SK-N-SH (cell line): ENCODE data around the gene KLK5. TPM values are rescaled to one million over a fixed set of nuclear protein-coding genes. Genes with fewer than 3 reads are reported as not detected.

ENCODE experiments used
- CTCF ChIA-PET: fragments of 300-600, 350-600 bp; formaldehyde crosslinking; extraction: SDS; loops from one replicate; lab custom pipeline; 2021; lab: Yijun Ruan, JAX
- POLR2A ChIA-PET: fragments of 350-600 bp; sonication (Branson Sonifier 250); formaldehyde crosslinking; extraction: SDS; loops from one replicate; lab custom pipeline; 2020; ENCODE audit warnings: antibody characterized with exemption, inconsistent platforms; lab: Yijun Ruan, JAX
- DNase-seq: peaks from one replicate; pipeline ENCODE4 v3.0.0; 2012
- H2AFZ ChIP-seq: fragments of 200-600 bp; sonication (generic); 2 replicates; pipeline ENCODE4 v1.8.1; 2016; ENCODE audit warnings: antibody characterized with exemption, mild to moderate bottlenecking, low read depth
- H3F3A ChIP-seq: fragments of 200-600 bp; sonication (generic); replicated peaks from 2 replicates; pipeline ENCODE3; 2016; ENCODE audit warnings: antibody characterized with exemption, mild to moderate bottlenecking; ENCODE audit not compliant: insufficient read depth
- H3K27ac ChIP-seq, 2 experiments: fragments of 200-500 bp in 1 of 2; fragments of 200-600 bp in 1 of 2; sonication (Bioruptor generic) in 1 of 2; sonication (generic), shearing (Covaris generic) in 1 of 2; 2 replicates each; pipeline versions ENCODE4 v1.5.1 to v1.6.1; 2014 to 2016; ENCODE audit warnings: low read depth in 2 of 2, inconsistent platforms in 1 of 2, low read length in 1 of 2, mild to moderate bottlenecking in 1 of 2, mixed read lengths in 1 of 2
- H3K27me3 ChIP-seq: fragments of 200-600 bp; sonication (generic), shearing (Covaris generic); 2 replicates; pipeline ENCODE4 v1.6.1; 2016; ENCODE audit warnings: mixed run types; ENCODE audit not compliant: insufficient read depth
- H3K36me3 ChIP-seq, 2 experiments: fragments of 200-500 bp in 1 of 2; fragments of 200-600 bp in 1 of 2; sonication (Bioruptor generic) in 1 of 2; sonication (generic) in 1 of 2; replicated peaks in 1 of 2; 2 replicates each; pipeline versions ENCODE3 to v1.5.1; 2014 to 2016; ENCODE audit warnings: low read length in 1 of 2, mild to moderate bottlenecking in 1 of 2; ENCODE audit not compliant: insufficient read depth in 2 of 2, control insufficient read depth in 1 of 2
- H3K4me1 ChIP-seq, 2 experiments: fragments of 200-500 bp in 1 of 2; fragments of 200-600 bp in 1 of 2; sonication (Bioruptor generic) in 1 of 2; sonication (generic), shearing (Covaris generic) in 1 of 2; 2 replicates each; pipeline versions ENCODE4 v1.5.1 to v1.6.1; 2014 to 2016; ENCODE audit warnings: low read depth in 1 of 2, low read length in 1 of 2, mixed run types in 1 of 2; ENCODE audit not compliant: insufficient read depth in 2 of 2, control insufficient read depth in 1 of 2
- H3K4me2 ChIP-seq: fragments of 200-600 bp; sonication (generic), shearing (Covaris generic); 2 replicates; pipeline ENCODE4 v1.6.1; 2017; ENCODE audit warnings: mixed run types
- H3K4me3 ChIP-seq, 2 experiments: fragments of 200-500 bp in 1 of 2; fragments of 200-600 bp in 1 of 2; sonication (Bioruptor generic) in 1 of 2; sonication (generic), shearing (Covaris generic) in 1 of 2; 2 replicates each; pipeline versions ENCODE4 v1.5.1 to v1.8.1; 2014 to 2016; ENCODE audit warnings: low read depth in 2 of 2, inconsistent platforms in 1 of 2, low read length in 1 of 2, mild to moderate bottlenecking in 1 of 2, mixed read lengths in 1 of 2, moderate library complexity in 1 of 2
- H3K79me2 ChIP-seq: fragments of 200-600 bp; sonication (generic); 2 replicates; pipeline ENCODE4 v1.8.1; 2017; ENCODE audit warnings: mild to moderate bottlenecking; ENCODE audit not compliant: insufficient read depth
- H3K9ac ChIP-seq: fragments of 200-600 bp; sonication (generic); 2 replicates; pipeline ENCODE4 v1.6.1; 2017; ENCODE audit warnings: mixed run types
- H3K9me2 ChIP-seq: fragments of 200-600 bp; sonication (generic); 2 replicates; pipeline ENCODE4 v1.6.1; 2017; ENCODE audit warnings: mixed run types
- H3K9me3 ChIP-seq: fragments of 200-600 bp; sonication (generic); 2 replicates; pipeline ENCODE4 v1.6.1; 2017; ENCODE audit warnings: mixed run types, mild to moderate bottlenecking, moderate library complexity
- H4K20me1 ChIP-seq: fragments of 200-600 bp; sonication (generic); 2 replicates; pipeline ENCODE4 v1.6.1; 2017; ENCODE audit warnings: mild to moderate bottlenecking, mixed run types; ENCODE audit not compliant: insufficient read depth
- CHD2 ChIP-seq: fragments of 150-350 bp; IDR thresholded peaks from 2 replicates; pipeline ENCODE4 v1.6.1; 2018; ENCODE audit warnings: low read length; ENCODE audit not compliant: partially characterized antibody
- FOXJ3 ChIP-seq: sonication (generic); formaldehyde crosslinking; IDR thresholded peaks from 2 replicates; pipeline ENCODE4 v1.5.1; 2020; ENCODE audit warnings: mild to moderate bottlenecking, missing genetic modification reagents
- FOXM1 ChIP-seq: IDR thresholded peaks from 2 replicates; pipeline ENCODE4 v1.4.0; 2012; ENCODE audit warnings: low read depth, mild to moderate bottlenecking
- GABPA ChIP-seq: IDR thresholded peaks from 2 replicates; pipeline ENCODE4 v1.4.0; 2012; ENCODE audit warnings: low read depth, mild to moderate bottlenecking
- JUND ChIP-seq: IDR thresholded peaks from 2 replicates; pipeline ENCODE4 v1.4.0; 2012
- NFIC ChIP-seq: IDR thresholded peaks from 2 replicates; pipeline ENCODE4 v1.4.0; 2012; ENCODE audit warnings: borderline replicate concordance
- NRF1 ChIP-seq: IDR thresholded peaks from 2 replicates; pipeline ENCODE4 v1.6.1; 2012; ENCODE audit warnings: low read depth, mild to moderate bottlenecking, low read length
- RAD21 ChIP-seq: IDR thresholded peaks from 2 replicates; pipeline ENCODE4 v1.6.1; 2012; ENCODE audit warnings: mild to moderate bottlenecking, low read length
- RCOR1 ChIP-seq: fragments of 150-350 bp; IDR thresholded peaks from 2 replicates; pipeline ENCODE4 v1.6.1; 2017; ENCODE audit warnings: antibody characterized with exemption, low read length
- SIN3A ChIP-seq: IDR thresholded peaks from 2 replicates; pipeline ENCODE4 v1.6.1; 2012; ENCODE audit warnings: low read depth, mild to moderate bottlenecking, low read length, moderate library complexity, borderline replicate concordance
- TCF12 ChIP-seq: IDR thresholded peaks from 2 replicates; pipeline ENCODE4 v1.4.0; 2012
- YY1 ChIP-seq: IDR thresholded peaks from 2 replicates; pipeline ENCODE4 v1.4.0; 2012; ENCODE audit warnings: low read depth, mild to moderate bottlenecking
- WGBS: methylation state at CpG from one replicate; pipeline ENCODE4 v1.1.6; 2017; ENCODE audit warnings: low lambda C conversion rate; 5-methylcytosine and 5-hydroxymethylcytosine counted together
- polyA plus RNA-seq, 3 experiments: library from polyadenylated mRNA; depleted of rRNA; stranded (reverse); fragments of >200 nt; gene quantifications; 2 replicates each; pipeline ENCODE4 v1.2.3, GENCODE V29; 2012
- TF ChIP-seq, protein P1 (sequence below): IDR thresholded peaks from 2 replicates; pipeline ENCODE4 v1.6.1; 2012; ENCODE audit warnings: mild to moderate bottlenecking, low read depth, low read length, moderate library complexity
- TF ChIP-seq, protein P2 (sequence below): fragments of 150-350 bp; IDR thresholded peaks from 2 replicates; pipeline ENCODE4 v1.6.1; 2016; ENCODE audit warnings: mild to moderate bottlenecking, low read depth, low read length
- TF ChIP-seq, protein P3 (sequence below): IDR thresholded peaks from 2 replicates; pipeline ENCODE4 v1.4.0; 2012; ENCODE audit warnings: low read depth, borderline replicate concordance

Gene KLK5
- polyA plus RNA-seq, 1 of the 3 experiments (the other 2 are of a cell fraction): not detected

DNA sequence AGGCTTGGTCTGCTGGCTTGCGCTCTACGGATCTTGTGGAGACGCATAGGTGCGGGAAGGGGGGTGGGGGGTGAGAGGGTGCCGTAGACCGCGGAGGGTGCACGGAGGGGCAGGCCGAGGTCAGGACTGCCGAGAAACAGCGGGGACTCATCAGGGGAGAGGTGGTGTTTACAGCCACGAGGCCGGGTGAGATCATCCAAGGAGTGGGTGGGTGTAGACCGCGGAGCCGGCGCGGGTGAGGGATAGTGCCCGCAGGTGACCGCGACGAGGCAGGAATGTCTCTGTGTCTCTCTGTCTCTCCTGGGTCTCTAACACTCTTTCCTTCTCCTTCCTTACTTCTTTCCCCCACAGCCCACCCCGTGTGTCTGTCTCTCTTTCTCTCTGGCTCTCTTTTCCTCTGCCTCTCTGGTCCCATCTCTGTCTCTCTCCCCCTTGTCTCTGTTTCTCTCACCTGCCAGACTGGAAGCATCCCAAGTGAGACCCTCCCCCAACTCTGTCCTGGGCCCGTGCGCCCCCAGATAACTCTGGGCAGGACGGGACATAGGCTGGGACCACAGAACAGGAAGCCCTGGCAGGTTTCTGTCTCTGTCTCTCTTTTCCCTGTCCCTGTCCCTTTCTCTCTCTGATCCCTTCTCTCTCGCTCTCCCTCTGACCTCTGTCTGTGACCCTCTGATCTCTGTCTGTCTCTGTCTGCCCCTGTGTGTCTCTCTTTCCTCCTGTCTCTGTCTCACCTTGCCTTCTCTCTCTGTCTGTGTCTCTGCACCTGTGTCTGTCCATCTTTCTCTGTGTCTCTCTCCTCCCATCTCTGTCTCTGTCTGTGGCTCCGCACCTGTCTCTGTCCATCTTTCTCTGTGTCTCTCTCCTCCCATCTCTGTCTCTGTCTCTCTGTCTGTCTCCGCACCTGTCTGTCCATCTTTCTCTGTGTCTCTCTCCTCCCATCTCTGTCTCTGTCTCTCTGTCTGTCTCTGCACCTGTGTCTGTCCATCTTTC is 39.8 kb downstream of the KLK5 start:
- no peak for DNase-seq
- no peaks in the 10 kb centered on the region for H3K9me3 ChIP-seq
- 9% methylated on average over 28 of the region's 29 CpGs for WGBS
- ChIA-PET POLR2A (no interaction called here), CTCF (interaction anchor here (2.2 kb wide), 1 partner anchor 9 kb away, joined by 16 read pairs; no protein-coding TSS in a partner anchor)
- no peaks in the 10 kb centered on the region for H3F3A ChIP-seq
- no peaks in the 10 kb centered on the region for H3K36me3 ChIP-seq
- no peaks in the 10 kb centered on the region for H3K9me2 ChIP-seq
- no peaks in the 10 kb centered on the region for H3K79me2 ChIP-seq
- TF ChIP-seq RCOR1 (no peak), NFIC (no peak), NRF1 (no peak), CHD2 (no peak), TCF12 (no peak)
- TF ChIP-seq, protein P1, sequence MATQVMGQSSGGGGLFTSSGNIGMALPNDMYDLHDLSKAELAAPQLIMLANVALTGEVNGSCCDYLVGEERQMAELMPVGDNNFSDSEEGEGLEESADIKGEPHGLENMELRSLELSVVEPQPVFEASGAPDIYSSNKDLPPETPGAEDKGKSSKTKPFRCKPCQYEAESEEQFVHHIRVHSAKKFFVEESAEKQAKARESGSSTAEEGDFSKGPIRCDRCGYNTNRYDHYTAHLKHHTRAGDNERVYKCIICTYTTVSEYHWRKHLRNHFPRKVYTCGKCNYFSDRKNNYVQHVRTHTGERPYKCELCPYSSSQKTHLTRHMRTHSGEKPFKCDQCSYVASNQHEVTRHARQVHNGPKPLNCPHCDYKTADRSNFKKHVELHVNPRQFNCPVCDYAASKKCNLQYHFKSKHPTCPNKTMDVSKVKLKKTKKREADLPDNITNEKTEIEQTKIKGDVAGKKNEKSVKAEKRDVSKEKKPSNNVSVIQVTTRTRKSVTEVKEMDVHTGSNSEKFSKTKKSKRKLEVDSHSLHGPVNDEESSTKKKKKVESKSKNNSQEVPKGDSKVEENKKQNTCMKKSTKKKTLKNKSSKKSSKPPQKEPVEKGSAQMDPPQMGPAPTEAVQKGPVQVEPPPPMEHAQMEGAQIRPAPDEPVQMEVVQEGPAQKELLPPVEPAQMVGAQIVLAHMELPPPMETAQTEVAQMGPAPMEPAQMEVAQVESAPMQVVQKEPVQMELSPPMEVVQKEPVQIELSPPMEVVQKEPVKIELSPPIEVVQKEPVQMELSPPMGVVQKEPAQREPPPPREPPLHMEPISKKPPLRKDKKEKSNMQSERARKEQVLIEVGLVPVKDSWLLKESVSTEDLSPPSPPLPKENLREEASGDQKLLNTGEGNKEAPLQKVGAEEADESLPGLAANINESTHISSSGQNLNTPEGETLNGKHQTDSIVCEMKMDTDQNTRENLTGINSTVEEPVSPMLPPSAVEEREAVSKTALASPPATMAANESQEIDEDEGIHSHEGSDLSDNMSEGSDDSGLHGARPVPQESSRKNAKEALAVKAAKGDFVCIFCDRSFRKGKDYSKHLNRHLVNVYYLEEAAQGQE: no peak
- H3K9ac ChIP-seq: no peak overlapping the region
- H3K27me3 ChIP-seq: peaks cover 91% of the 10 kb centered on the region
- H4K20me1 ChIP-seq: no peaks in the 10 kb centered on the region
- H3K4me2 ChIP-seq: no peak overlapping the region
- no peak overlapping the region for H3K4me3 ChIP-seq
- H3K27ac ChIP-seq: no peak overlapping the region
- no peak overlapping the region for H2AFZ ChIP-seq
- no peaks in the 10 kb centered on the region for H3K4me1 ChIP-seq

GRCh38 chr19:50912102-50912599 is 40.7 kb downstream of the KLK5 start:
- no peak overlapping the region for H3K4me3 ChIP-seq
- no peak overlapping the region for H3K27ac ChIP-seq
- 5% methylated on average over 19 of the region's 21 CpGs for WGBS
- no peaks in the 10 kb centered on the region for H4K20me1 ChIP-seq
- no peak overlapping the region for H3K9ac ChIP-seq
- H3K9me2 ChIP-seq: no peaks in the 10 kb centered on the region
- DNase-seq: no peak
- H2AFZ ChIP-seq: no peak overlapping the region
- no peak overlapping the region for H3K4me2 ChIP-seq
- no peaks in the 10 kb centered on the region for H3K79me2 ChIP-seq
- H3K27me3 ChIP-seq: peaks cover 91% of the 10 kb centered on the region
- no peaks in the 10 kb centered on the region for H3K4me1 ChIP-seq
- no peaks in the 10 kb centered on the region for H3K36me3 ChIP-seq
- POLR2A ChIA-PET: no interaction called here
- H3K9me3 ChIP-seq: no peaks in the 10 kb centered on the region
- H3F3A ChIP-seq: no peaks in the 10 kb centered on the region
- CTCF ChIA-PET: interaction anchor here (1.3 to 2.2 kb wide), 2 partner anchors 10 to 128 kb away, joined by 3 to 16 read pairs; no protein-coding TSS in a partner anchor
- TF ChIP-seq RAD21 (no peak), YY1 (no peak), SIN3A (no peak), TCF12 (no peak), NRF1 (no peak), FOXJ3 (CRISPR knock-in tag) (no peak), FOXM1 (no peak), GABPA (no peak), NFIC (no peak), JUND (no peak)
- TF ChIP-seq, protein P1: no peak
- TF ChIP-seq, protein P2, sequence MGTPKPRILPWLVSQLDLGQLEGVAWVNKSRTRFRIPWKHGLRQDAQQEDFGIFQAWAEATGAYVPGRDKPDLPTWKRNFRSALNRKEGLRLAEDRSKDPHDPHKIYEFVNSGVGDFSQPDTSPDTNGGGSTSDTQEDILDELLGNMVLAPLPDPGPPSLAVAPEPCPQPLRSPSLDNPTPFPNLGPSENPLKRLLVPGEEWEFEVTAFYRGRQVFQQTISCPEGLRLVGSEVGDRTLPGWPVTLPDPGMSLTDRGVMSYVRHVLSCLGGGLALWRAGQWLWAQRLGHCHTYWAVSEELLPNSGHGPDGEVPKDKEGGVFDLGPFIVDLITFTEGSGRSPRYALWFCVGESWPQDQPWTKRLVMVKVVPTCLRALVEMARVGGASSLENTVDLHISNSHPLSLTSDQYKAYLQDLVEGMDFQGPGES: no peak
- TF ChIP-seq, protein P3, sequence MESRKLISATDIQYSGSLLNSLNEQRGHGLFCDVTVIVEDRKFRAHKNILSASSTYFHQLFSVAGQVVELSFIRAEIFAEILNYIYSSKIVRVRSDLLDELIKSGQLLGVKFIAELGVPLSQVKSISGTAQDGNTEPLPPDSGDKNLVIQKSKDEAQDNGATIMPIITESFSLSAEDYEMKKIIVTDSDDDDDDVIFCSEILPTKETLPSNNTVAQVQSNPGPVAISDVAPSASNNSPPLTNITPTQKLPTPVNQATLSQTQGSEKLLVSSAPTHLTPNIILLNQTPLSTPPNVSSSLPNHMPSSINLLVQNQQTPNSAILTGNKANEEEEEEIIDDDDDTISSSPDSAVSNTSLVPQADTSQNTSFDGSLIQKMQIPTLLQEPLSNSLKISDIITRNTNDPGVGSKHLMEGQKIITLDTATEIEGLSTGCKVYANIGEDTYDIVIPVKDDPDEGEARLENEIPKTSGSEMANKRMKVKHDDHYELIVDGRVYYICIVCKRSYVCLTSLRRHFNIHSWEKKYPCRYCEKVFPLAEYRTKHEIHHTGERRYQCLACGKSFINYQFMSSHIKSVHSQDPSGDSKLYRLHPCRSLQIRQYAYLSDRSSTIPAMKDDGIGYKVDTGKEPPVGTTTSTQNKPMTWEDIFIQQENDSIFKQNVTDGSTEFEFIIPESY: no peak
